Large intestine (tissue), 12 donors: ENCODE measurements around the gene NEK7. TPM values are rescaled to one million over a fixed set of nuclear protein-coding genes. Genes with fewer than 3 reads are reported as not detected.
A peak's percentile ranks its signal among the peaks of the same experiment; 100 is the strongest.

Experiments
- DNase-seq, 2 donors: peaks; one replicate each; pipeline versions ENCODE4 v3.0.0 to v3.0.0-alpha.2; 2013
- H3K27ac ChIP-seq: one replicate; pipeline ENCODE4 v1.5.1; 2013; ENCODE audit warnings: low read length
- H3K27me3 ChIP-seq: 2 replicates; pipeline ENCODE4 v1.6.1; 2013; ENCODE audit warnings: low read length; ENCODE audit not compliant: control insufficient read depth, insufficient read depth
- H3K36me3 ChIP-seq: 2 replicates; pipeline ENCODE4 v1.6.1; 2013; ENCODE audit warnings: low read length; ENCODE audit not compliant: control insufficient read depth, insufficient read depth
- H3K4me1 ChIP-seq: one replicate; pipeline ENCODE4 v1.6.1; 2013; ENCODE audit warnings: low read length; ENCODE audit not compliant: control insufficient read depth, insufficient read depth
- H3K4me3 ChIP-seq: one replicate; pipeline ENCODE4 v1.5.1; 2013; ENCODE audit warnings: low read length
- H3K9me3 ChIP-seq: one replicate; pipeline ENCODE4 v1.6.1; 2013; ENCODE audit warnings: mild to moderate bottlenecking, low read depth, low read length, moderate library complexity; ENCODE audit not compliant: control insufficient read depth
- WGBS: methylation state at CpG from one replicate; pipeline ENCODE4 v1.1.5; 2013; ENCODE audit warnings: low lambda C conversion rate; ENCODE audit not compliant: insufficient coverage; 5-methylcytosine and 5-hydroxymethylcytosine counted together
- long read RNA-seq, 11 donors: transcript quantifications; one replicate each; lab custom pipeline, GENCODE V29; 2026
- polyA plus RNA-seq: library from polyadenylated mRNA; unstranded; fragments of 120-200 nt; gene quantifications from one replicate; pipeline ENCODE4 v1.2.1, GENCODE V29; 2013

The NEK7 gene
- 43.2 TPM for polyA plus RNA-seq
- long read RNA-seq, donor 1, full-length matches to known transcripts = 5 of 5 reads
- long read RNA-seq, donor 1, partial matches to known transcripts = 0 of 5 reads
- long read RNA-seq, donor 1, other reads (novel, unspliced or antisense) = 0 of 5 reads
- long read RNA-seq, donor 2, full-length matches to known transcripts = 8 of 121 reads
- long read RNA-seq, donor 2, partial matches to known transcripts = 113 of 121 reads
- long read RNA-seq, donor 2, other reads (novel, unspliced or antisense) = 0 of 121 reads
- long read RNA-seq, donor 3 = 0 reads
- long read RNA-seq, donor 4, full-length matches to known transcripts = 1 of 1 reads
- long read RNA-seq, donor 4, partial matches to known transcripts = 0 of 1 reads
- long read RNA-seq, donor 4, other reads (novel, unspliced or antisense) = 0 of 1 reads
- long read RNA-seq, donor 5, full-length matches to known transcripts = 7 of 7 reads
- long read RNA-seq, donor 5, partial matches to known transcripts = 0 of 7 reads
- long read RNA-seq, donor 5, other reads (novel, unspliced or antisense) = 0 of 7 reads
- long read RNA-seq, donor 6, full-length matches to known transcripts = 14 of 14 reads
- long read RNA-seq, donor 6, partial matches to known transcripts = 0 of 14 reads
- long read RNA-seq, donor 6, other reads (novel, unspliced or antisense) = 0 of 14 reads
- long read RNA-seq, donor 7, full-length matches to known transcripts = 5 of 5 reads
- long read RNA-seq, donor 7, partial matches to known transcripts = 0 of 5 reads
- long read RNA-seq, donor 7, other reads (novel, unspliced or antisense) = 0 of 5 reads
- long read RNA-seq, donor 8, full-length matches to known transcripts = 12 of 125 reads
- long read RNA-seq, donor 8, partial matches to known transcripts = 113 of 125 reads
- long read RNA-seq, donor 8, other reads (novel, unspliced or antisense) = 0 of 125 reads
- long read RNA-seq, donor 9, full-length matches to known transcripts = 9 of 9 reads
- long read RNA-seq, donor 9, partial matches to known transcripts = 0 of 9 reads
- long read RNA-seq, donor 9, other reads (novel, unspliced or antisense) = 0 of 9 reads
- long read RNA-seq, donor 10, full-length matches to known transcripts = 12 of 12 reads
- long read RNA-seq, donor 10, partial matches to known transcripts = 0 of 12 reads
- long read RNA-seq, donor 10, other reads (novel, unspliced or antisense) = 0 of 12 reads
- long read RNA-seq, donor 11, full-length matches to known transcripts = 9 of 9 reads
- long read RNA-seq, donor 11, partial matches to known transcripts = 0 of 9 reads
- long read RNA-seq, donor 11, other reads (novel, unspliced or antisense) = 0 of 9 reads

- peak within 1 kb of the TSS; percentile 85 for H3K4me3 ChIP-seq
- H3K9me3 ChIP-seq = no peaks in the 10 kb centered on the region
- no CpG with 5 or more reads among the region's 63 CpGs for WGBS
- no peaks in the 10 kb centered on the region for H3K36me3 ChIP-seq
- H3K27ac ChIP-seq = peak within 1 kb of the TSS; percentile 97
- DNase-seq = peak; percentile 90 to 93
- peaks cover 15% of the 10 kb centered on the region for H3K4me1 ChIP-seq
- H3K27me3 ChIP-seq = no peaks in the 10 kb centered on the region
Observed at GRCh38 chr1:198156745-198157240, at the start of gene NEK7. Gene NEK7 (plus strand): TSS chr1:198156998. CDS start chr1:198232581, 75,583 bp downstream.

GRCh38 chr1:198107091-198107501, 49.7 kb upstream of the NEK7 start:
- H3K27me3 ChIP-seq = no peaks in the 10 kb centered on the region
- H3K9me3 ChIP-seq = no peaks in the 10 kb centered on the region
- H3K27ac ChIP-seq = no peak overlapping the region
- no peaks in the 10 kb centered on the region for H3K4me1 ChIP-seq
- no peaks in the 10 kb centered on the region for H3K36me3 ChIP-seq
- WGBS = no CpG with 5 or more reads among the region's 2 CpGs
- DNase-seq = no peak
- no peak overlapping the region for H3K4me3 ChIP-seq

- no peak for DNase-seq
- Histone ChIP-seq H3K27ac (no peak overlapping the region), H3K4me3 (no peak overlapping the region), H3K4me1 (no peaks in the 10 kb centered on the region), H3K27me3 (peaks cover 2% of the 10 kb centered on the region), H3K9me3 (no peaks in the 10 kb centered on the region), H3K36me3 (no peaks in the 10 kb centered on the region)
- WGBS = no CpG with 5 or more reads among the region's 1 CpG
Observed at GRCh38 chr1:198108636-198109370, 48.0 kb upstream of the NEK7 start.

- no peak overlapping the region for H3K4me3 ChIP-seq
- H3K9me3 ChIP-seq = no peaks in the 10 kb centered on the region
- H3K27ac ChIP-seq = no peak overlapping the region
- DNase-seq = no peak
- peaks cover 2% of the 10 kb centered on the region for H3K27me3 ChIP-seq
- no peaks in the 10 kb centered on the region for H3K4me1 ChIP-seq
- H3K36me3 ChIP-seq = no peaks in the 10 kb centered on the region
Observed at GRCh38 chr1:198109371-198109715, 47.5 kb upstream of the NEK7 start.

- Histone ChIP-seq H3K27me3 (peaks cover 2% of the 10 kb centered on the region), H3K27ac (no peak overlapping the region), H3K36me3 (no peaks in the 10 kb centered on the region), H3K4me3 (no peak overlapping the region), H3K4me1 (no peaks in the 10 kb centered on the region), H3K9me3 (no peaks in the 10 kb centered on the region)
- no peak for DNase-seq
Observed at GRCh38 chr1:198113342-198113750, 43.5 kb upstream of the NEK7 start.

GRCh38 chr1:198116069-198116468, 40.7 kb upstream of the NEK7 start:
- WGBS = no CpG with 5 or more reads among the region's 1 CpG
- no peaks in the 10 kb centered on the region for H3K9me3 ChIP-seq
- H3K27ac ChIP-seq = no peak overlapping the region
- no peak overlapping the region for H3K4me3 ChIP-seq
- no peak for DNase-seq
- no peaks in the 10 kb centered on the region for H3K4me1 ChIP-seq
- no peaks in the 10 kb centered on the region for H3K36me3 ChIP-seq
- peaks cover 2% of the 10 kb centered on the region for H3K27me3 ChIP-seq

- 95% methylated on average over 5 of the region's 5 CpGs for WGBS
- Histone ChIP-seq H3K27ac (no peak overlapping the region), H3K9me3 (no peaks in the 10 kb centered on the region), H3K27me3 (peaks cover 2% of the 10 kb centered on the region), H3K4me3 (no peak overlapping the region), H3K36me3 (no peaks in the 10 kb centered on the region), H3K4me1 (no peaks in the 10 kb centered on the region)
- no peak for DNase-seq
Observed at GRCh38 chr1:198116469-198116868, 40.3 kb upstream of the NEK7 start.

- Histone ChIP-seq H3K4me1 (no peaks in the 10 kb centered on the region), H3K27me3 (peaks cover 2% of the 10 kb centered on the region), H3K27ac (no peak overlapping the region), H3K9me3 (no peaks in the 10 kb centered on the region), H3K4me3 (no peak overlapping the region), H3K36me3 (no peaks in the 10 kb centered on the region)
- WGBS = 100% methylated on average over 1 of the region's 1 CpG
- DNase-seq = no peak
Observed at GRCh38 chr1:198117267-198117666, 39.5 kb upstream of the NEK7 start.

- no peak overlapping the region for H3K4me3 ChIP-seq
- peaks cover 2% of the 10 kb centered on the region for H3K27me3 ChIP-seq
- peak; percentile 13 to 22 for DNase-seq
- no peaks in the 10 kb centered on the region for H3K36me3 ChIP-seq
- no peaks in the 10 kb centered on the region for H3K4me1 ChIP-seq
- WGBS = no CpG with 5 or more reads among the region's 2 CpGs
- H3K9me3 ChIP-seq = no peaks in the 10 kb centered on the region
- no peak overlapping the region for H3K27ac ChIP-seq
Observed at GRCh38 chr1:198118134-198118533, 38.7 kb upstream of the NEK7 start.
